ENCODE data around the gene SLC1A6.

The SLC1A6 gene

GRCh38 chr19:14977128-14977527 is 2.5 kb downstream of the SLC1A6 start:
- no peak overlapping the region for H3K4me3 ChIP-seq (ENCODE audit: low read depth, low read length)
- TF ChIP-seq, protein P1, sequence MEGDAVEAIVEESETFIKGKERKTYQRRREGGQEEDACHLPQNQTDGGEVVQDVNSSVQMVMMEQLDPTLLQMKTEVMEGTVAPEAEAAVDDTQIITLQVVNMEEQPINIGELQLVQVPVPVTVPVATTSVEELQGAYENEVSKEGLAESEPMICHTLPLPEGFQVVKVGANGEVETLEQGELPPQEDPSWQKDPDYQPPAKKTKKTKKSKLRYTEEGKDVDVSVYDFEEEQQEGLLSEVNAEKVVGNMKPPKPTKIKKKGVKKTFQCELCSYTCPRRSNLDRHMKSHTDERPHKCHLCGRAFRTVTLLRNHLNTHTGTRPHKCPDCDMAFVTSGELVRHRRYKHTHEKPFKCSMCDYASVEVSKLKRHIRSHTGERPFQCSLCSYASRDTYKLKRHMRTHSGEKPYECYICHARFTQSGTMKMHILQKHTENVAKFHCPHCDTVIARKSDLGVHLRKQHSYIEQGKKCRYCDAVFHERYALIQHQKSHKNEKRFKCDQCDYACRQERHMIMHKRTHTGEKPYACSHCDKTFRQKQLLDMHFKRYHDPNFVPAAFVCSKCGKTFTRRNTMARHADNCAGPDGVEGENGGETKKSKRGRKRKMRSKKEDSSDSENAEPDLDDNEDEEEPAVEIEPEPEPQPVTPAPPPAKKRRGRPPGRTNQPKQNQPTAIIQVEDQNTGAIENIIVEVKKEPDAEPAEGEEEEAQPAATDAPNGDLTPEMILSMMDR (IDR thresholded peaks at IDR 0.05; ENCODE audit: borderline replicate concordance, insufficient read depth, low read depth, low read length): no peak

DNA sequence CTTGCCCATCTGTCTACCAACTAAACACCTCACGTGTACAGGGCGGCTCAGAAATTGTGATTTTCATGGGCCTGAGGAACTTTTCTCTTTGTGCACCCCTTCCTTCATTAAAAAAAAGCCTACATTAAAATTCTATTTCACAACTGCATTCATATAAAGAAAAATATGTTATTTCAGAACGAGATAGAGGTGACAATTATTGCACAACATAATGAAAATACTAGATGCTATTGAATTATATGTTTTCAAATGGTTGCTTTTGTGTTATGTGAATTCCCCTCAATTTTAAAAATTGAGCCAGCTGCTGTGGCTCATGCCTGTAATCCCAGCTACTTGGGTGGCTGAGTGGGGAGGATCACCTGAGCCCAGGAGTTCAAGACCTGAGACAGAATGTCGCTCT is 5.2 kb downstream of the SLC1A6 start:
- H3K4me3 ChIP-seq (ENCODE audit: low read depth, low read length): no peak overlapping the region
- TF ChIP-seq, protein P1 (IDR thresholded peaks at IDR 0.05; ENCODE audit: borderline replicate concordance, insufficient read depth, low read depth, low read length): no peak

DNA sequence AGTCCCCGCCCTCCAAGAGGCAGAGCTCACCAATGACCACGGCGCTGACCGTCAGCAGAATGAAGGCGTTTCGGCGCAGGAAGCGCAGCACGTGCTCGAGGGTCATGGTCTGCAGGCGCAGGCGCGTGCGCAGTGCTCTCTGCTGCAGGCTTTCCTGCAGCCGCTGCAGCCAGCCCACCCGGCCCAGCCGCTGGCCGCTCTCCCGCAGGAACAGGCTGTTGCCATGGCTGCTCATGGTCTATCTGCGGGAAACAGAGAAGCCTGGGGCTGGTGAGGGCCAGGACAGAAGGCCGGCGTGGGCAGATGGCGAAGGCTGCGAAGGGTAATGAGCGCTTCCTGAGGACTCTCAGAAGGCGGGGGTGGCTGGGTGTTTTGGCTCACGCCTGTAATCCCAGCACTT is 7.0 kb downstream of the SLC1A6 start:
- TF ChIP-seq, protein P1 (IDR thresholded peaks at IDR 0.05; ENCODE audit: borderline replicate concordance, insufficient read depth, low read depth, low read length): no peak
- H3K4me3 ChIP-seq (ENCODE audit: low read depth, low read length): no peak overlapping the region

- TF ChIP-seq, protein P1 (IDR thresholded peaks at IDR 0.05; ENCODE audit: borderline replicate concordance, insufficient read depth, low read depth, low read length): no peak
- H3K4me3 ChIP-seq (ENCODE audit: low read depth, low read length): no peak overlapping the region
These were observed 8.2 kb downstream of the SLC1A6 start for GRCh38 chr19:14971474-14971873.

DNA sequence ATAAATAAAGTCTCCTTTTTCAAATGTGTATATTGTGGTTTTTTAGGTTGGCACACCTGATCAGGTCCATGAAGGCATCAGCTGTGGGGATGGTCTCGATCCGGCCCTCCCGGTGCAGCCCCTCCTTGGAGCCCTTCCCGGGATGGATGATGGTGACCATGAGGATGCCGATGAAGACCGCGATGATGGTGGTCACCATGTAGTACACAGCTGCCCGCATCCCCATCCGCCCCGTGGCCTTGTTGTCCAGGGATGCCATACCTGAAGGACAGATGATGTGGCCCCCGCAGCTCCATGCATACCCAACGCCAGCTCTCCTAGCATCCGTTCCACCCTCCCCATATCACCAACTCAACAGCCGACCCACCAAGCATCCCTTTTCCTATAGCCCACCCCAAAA is 11.4 kb downstream of the SLC1A6 start:
- no peak overlapping the region for H3K4me3 ChIP-seq (ENCODE audit: low read depth, low read length)
- TF ChIP-seq, protein P1 (IDR thresholded peaks at IDR 0.05; ENCODE audit: borderline replicate concordance, insufficient read depth, low read depth, low read length): no peak

DNA sequence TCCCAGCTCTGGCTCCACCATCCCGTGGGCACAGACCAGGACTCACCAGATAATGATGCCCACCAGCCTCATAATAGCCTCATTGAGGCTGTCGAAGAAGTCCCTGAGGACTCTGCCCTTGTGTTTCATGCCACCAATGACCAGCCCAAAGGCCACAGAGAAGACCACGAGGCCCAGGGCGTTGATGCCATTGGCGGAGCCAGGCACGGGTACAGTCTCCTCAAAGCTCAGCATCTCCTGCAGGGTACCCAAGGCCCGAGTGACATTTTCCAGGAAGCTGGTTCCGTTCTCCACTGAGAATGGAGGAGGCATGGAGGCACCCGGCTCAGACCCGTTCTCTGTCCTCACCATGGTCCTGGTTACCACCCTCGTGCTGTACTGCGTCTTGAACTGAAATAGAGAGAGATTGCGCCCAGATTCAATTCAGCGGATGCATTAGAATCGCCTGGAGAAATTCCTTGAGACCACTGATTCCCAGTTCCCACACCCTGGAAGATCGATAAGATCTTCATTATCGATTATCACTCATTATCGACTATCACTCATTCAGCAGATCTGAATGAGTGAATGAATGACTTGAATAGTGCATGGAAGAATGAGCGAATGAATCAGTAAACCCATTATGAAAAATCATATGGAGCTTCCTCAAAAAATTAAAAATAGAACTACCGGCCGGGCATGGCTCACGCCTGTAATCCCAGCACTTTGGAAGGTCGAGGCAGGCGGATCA is 17.5 kb downstream of the SLC1A6 start:
- H3K4me3 ChIP-seq (ENCODE audit: low read depth, low read length): no peak overlapping the region
- TF ChIP-seq, protein P1 (IDR thresholded peaks at IDR 0.05; ENCODE audit: borderline replicate concordance, insufficient read depth, low read depth, low read length): no peak

DNA sequence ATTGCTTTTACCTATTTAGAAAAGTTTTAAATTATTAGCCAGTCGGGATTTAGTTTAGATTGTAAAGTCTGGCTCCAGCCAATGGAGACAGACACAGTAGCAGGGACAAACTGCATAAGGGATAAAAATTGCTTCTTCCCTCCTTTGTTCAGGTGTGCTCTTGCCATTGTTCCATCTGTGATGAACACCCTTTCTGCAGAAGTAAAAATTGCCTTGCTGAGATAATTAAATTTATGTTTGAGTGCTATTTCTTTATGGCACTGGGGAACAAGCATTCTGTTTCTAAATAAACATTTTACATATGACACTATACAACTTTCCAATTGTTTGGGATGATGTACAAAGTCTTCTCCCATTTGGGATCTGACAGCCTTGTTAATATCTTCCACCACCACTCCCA is 20.4 kb downstream of the SLC1A6 start:
- TF ChIP-seq, protein P1 (IDR thresholded peaks at IDR 0.05; ENCODE audit: borderline replicate concordance, insufficient read depth, low read depth, low read length): no peak
- H3K4me3 ChIP-seq (ENCODE audit: low read depth, low read length): no peak overlapping the region
